Fibroblast of villous mesenchyme (primary cell): ENCODE measurements around the gene MMS22L. TPM values are rescaled to one million over a fixed set of nuclear protein-coding genes. Genes with fewer than 3 reads are reported as not detected.

Experiments
- DNase-seq: peaks from one replicate; pipeline ENCODE4 v3.0.0-alpha.2; 2010; ENCODE audit warnings: low read depth
- H3K4me3 ChIP-seq: 2 replicates; pipeline ENCODE4 v1.5.1; 2011; ENCODE audit warnings: low read depth, mild to moderate bottlenecking, low read length
- CTCF ChIP-seq: IDR thresholded peaks from 2 replicates; pipeline ENCODE4 v1.5.1; 2012; ENCODE audit warnings: low read depth, mild to moderate bottlenecking, low read length; ENCODE audit not compliant: insufficient read depth
- total RNA-seq: library from RNA; depleted of rRNA; stranded (reverse); fragments of >200 nt; gene quantifications from 2 replicates; pipeline ENCODE4 v1.2.3, GENCODE V29; 2012

MMS22L gene
- total RNA-seq, 1 donor = 19.4 TPM

GRCh38 chr6:97113170-97113569 is 169.8 kb downstream of the MMS22L start:
- DNase-seq = no peak
- no peak for TF ChIP-seq CTCF
- H3K4me3 ChIP-seq = no peak overlapping the region

DNA sequence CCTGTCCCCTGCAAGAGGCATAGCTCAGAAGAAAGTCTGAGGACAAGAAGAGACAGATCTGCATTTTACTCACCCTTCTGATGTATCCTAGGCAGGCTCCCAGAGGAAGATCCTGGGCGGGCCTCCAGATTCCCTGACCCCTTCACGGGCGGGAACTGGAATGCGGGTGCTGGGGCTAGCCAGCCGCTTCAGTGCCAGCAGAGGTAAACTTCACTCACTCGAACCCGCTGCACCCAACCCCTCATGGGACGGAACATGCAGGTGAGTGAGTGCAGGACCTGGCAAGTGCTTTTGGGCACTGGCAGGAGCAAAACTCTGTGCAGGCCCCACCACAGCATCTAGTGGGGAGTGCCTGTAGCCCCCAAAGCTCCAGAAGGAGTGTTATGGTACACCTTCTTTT is 171.8 kb downstream of the MMS22L start:
- no peak for TF ChIP-seq CTCF
- no peak overlapping the region for H3K4me3 ChIP-seq
- DNase-seq = no peak

DNA sequence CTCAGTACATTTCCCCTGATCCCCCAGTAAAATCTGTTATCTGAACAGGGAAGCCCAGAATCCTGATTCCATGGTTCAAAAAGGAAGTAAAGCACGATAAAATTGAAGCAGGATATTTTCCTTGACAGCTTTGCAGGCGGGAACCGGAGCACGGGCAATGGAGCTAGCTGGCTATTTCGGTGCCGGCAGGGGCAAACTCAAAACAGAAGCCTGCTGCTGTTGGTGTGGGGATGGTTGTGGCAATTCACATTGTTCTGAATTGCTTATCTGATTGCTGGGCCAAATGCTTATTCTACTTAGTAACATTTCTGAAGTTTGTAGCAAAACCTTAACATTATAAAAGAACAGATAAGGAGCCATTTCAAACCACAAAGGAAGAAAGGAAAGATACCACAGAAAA is 172.4 kb downstream of the MMS22L start:
- TF ChIP-seq CTCF = no peak
- H3K4me3 ChIP-seq = no peak overlapping the region
- DNase-seq = no peak

DNA sequence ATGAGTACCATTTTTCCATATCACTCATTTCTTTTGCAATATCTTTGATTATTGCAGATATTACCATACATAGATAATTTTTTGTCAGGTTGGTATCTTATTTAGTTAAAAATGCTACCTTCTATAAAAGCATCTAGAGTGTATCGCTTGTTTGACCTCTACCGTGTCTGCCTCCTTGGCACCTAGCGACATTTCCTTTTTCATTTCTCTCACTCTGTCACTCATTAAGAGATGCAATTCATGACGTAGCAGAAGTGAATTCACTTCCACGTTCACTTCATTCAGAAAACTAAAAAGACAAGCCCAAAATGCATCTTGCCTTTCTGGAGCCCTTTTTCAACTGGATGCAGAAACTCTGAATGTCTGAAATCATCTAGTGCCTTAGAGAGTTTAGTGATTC is 172.9 kb downstream of the MMS22L start:
- H3K4me3 ChIP-seq = no peak overlapping the region
- TF ChIP-seq CTCF = no peak
- no peak for DNase-seq

DNA sequence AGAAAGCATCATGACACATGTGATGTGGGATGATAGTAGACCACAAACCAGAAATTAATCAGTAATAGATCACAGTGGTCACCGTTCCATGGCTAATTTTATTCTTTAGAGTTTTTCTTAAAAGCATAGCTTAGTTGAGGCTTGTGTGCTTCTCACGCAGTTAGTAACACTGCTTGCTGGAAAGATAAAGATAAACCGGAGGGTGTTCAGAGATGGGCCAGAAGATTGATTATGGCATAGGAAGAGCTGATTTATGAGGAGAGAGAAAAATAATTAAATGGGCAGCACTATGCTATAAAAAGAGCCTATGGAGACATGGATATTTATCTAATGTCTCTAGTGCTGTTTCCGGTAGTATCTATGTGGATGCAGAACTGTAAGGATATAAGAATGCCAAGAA is 173.6 kb downstream of the MMS22L start:
- H3K4me3 ChIP-seq = no peak overlapping the region
- DNase-seq = no peak
- no peak for TF ChIP-seq CTCF

DNA sequence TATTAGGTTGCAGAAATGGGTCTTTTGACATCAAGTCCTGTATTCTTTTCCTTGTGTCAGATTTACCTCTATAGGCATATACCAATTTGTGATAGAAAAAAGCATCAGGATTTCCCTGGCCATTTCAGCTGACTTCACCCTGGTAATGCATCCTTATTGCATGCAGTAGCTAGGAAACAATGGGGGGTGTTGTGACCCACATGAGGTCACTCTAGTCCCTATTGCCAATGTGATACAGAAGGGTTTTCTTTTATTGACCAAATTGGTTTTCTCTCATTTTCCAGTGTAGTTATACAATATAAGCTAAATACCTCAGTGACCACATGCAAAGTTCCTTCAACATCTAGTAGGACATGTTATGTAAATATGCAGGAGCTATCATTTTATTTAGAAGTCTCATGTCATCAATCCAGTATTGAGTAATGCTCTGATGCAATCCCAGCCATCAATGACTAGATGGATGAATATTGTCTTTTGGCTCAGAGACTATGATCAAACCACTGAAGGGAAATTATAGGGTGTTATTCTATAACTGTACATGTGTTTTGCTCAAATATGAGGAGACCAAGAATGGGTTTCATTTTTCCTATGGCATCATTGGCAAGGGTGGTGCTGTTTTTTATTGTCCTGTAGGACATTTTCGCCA is 180.7 kb downstream of the MMS22L start:
- DNase-seq = no peak
- no peak overlapping the region for H3K4me3 ChIP-seq
- no peak for TF ChIP-seq CTCF

GRCh38 chr6:97100696-97101095 is 182.3 kb downstream of the MMS22L start:
- no peak for TF ChIP-seq CTCF
- no peak for DNase-seq
- no peak overlapping the region for H3K4me3 ChIP-seq
